NCI-H146 treated with DMSO at 0.1 percent for 48 hours (cell line): ENCODE data around the gene RNASE7.

Source experiments
- DNase-seq: peaks from one replicate; lab custom pipeline; 2025; ENCODE audit not compliant: unreplicated experiment; lab: John Stamatoyannopoulos, UW

The RNASE7 gene

GRCh38 chr14:21042918-21043317 lies 756 bp downstream of the RNASE7 start:
- DNase-seq, result no peak

GRCh38 chr14:21043387-21043973 lies 1.3 kb downstream of the RNASE7 start:
- no peak for DNase-seq

GRCh38 chr14:21043974-21044618 lies 1.9 kb downstream of the RNASE7 start:
- DNase-seq, result no peak

GRCh38 chr14:21047378-21047781 lies 5.2 kb downstream of the RNASE7 start:
- no peak for DNase-seq

GRCh38 chr14:21048638-21049037 lies 6.5 kb downstream of the RNASE7 start:
- DNase-seq, result no peak

GRCh38 chr14:21049271-21049673 lies 7.1 kb downstream of the RNASE7 start:
- DNase-seq, result no peak

GRCh38 chr14:21050597-21050996 lies 8.4 kb downstream of the RNASE7 start:
- no peak for DNase-seq

GRCh38 chr14:21053184-21054122 lies 11.3 kb downstream of the RNASE7 start:
- no peak for DNase-seq

GRCh38 chr14:21054123-21054767 lies 12.1 kb downstream of the RNASE7 start:
- no peak for DNase-seq

GRCh38 chr14:21054768-21055145 lies 12.6 kb downstream of the RNASE7 start:
- no peak for DNase-seq

- DNase-seq, result no peak
Measured at GRCh38 chr14:21055432-21056117, 13.4 kb downstream of the RNASE7 start.

- no peak for DNase-seq
Measured at GRCh38 chr14:21056520-21057163, 14.5 kb downstream of the RNASE7 start.

GRCh38 chr14:21057803-21058675 lies 15.9 kb downstream of the RNASE7 start, which contains the start of gene RNASE8:
TSS of gene RNASE8 (plus strand) at chr14:21057822. CDS start at chr14:21057893, 71 bp downstream.
- DNase-seq, result no peak

GRCh38 chr14:21058903-21059302 lies 16.7 kb downstream of the RNASE7 start:
- no peak for DNase-seq

- no peak for DNase-seq
Measured at GRCh38 chr14:21059842-21060613, 17.9 kb downstream of the RNASE7 start.

GRCh38 chr14:21060614-21061346 lies 18.6 kb downstream of the RNASE7 start:
- no peak for DNase-seq

GRCh38 chr14:21061347-21061668 lies 19.1 kb downstream of the RNASE7 start:
- no peak for DNase-seq

GRCh38 chr14:21063479-21063878 lies 21.3 kb downstream of the RNASE7 start:
- no peak for DNase-seq
